H9 (cell line): Measurements from ENCODE around the gene TMTC3. TPM values are rescaled to one million over a fixed set of nuclear protein-coding genes. Genes with fewer than 3 reads are reported as not detected.
"Not testable (repeated sequence)": the region's sequence is repeated elsewhere in the genome, so short reads cannot be mapped to it uniquely, and the experiment has no call there.

Source experiments
- DNase-seq: peaks from one replicate; pipeline ENCODE4 v3.0.0-alpha.2; 2017
- H2AFZ ChIP-seq: one replicate; pipeline ENCODE4 v1.6.1; 2013; ENCODE audit warnings: mild to moderate bottlenecking, low read length, control low read depth, moderate library complexity
- H2AK5ac ChIP-seq: 2 replicates; pipeline ENCODE4 v1.6.1; 2013; ENCODE audit warnings: low read length, control low read depth, mixed read lengths; ENCODE audit not compliant: insufficient read length
- H2BK120ac ChIP-seq: one replicate; pipeline ENCODE4 v1.6.1; 2013; ENCODE audit warnings: low read depth, mild to moderate bottlenecking, low read length, control low read depth, inconsistent platforms; ENCODE audit not compliant: poor library complexity, severe bottlenecking
- H2BK12ac ChIP-seq: 2 replicates; pipeline ENCODE4 v1.6.1; 2013; ENCODE audit warnings: low read length, control low read depth, mixed read lengths, low read depth; ENCODE audit not compliant: insufficient read length
- H2BK15ac ChIP-seq: 2 replicates; pipeline ENCODE4 v1.6.1; 2013; ENCODE audit warnings: low read depth, low read length, control low read depth
- H2BK20ac ChIP-seq: one replicate; pipeline ENCODE4 v1.6.1; 2013; ENCODE audit warnings: low read depth, mild to moderate bottlenecking, low read length, control low read depth, inconsistent platforms; ENCODE audit not compliant: poor library complexity, severe bottlenecking
- H2BK5ac ChIP-seq: 2 replicates; pipeline ENCODE4 v1.6.1; 2013; ENCODE audit warnings: low read length, control low read depth, mixed read lengths; ENCODE audit not compliant: insufficient read length
- H3K14ac ChIP-seq: 2 replicates; pipeline ENCODE4 v1.6.1; 2013; ENCODE audit warnings: low read length, control low read depth; ENCODE audit not compliant: insufficient read depth
- H3K18ac ChIP-seq: 2 replicates; pipeline ENCODE4 v1.6.1; 2013; ENCODE audit warnings: low read depth, mild to moderate bottlenecking, mixed read lengths, low read length, control low read depth; ENCODE audit not compliant: insufficient read length
- H3K23ac ChIP-seq: 2 replicates; pipeline ENCODE4 v1.6.1; 2013; ENCODE audit warnings: low read length, control low read depth, mixed read lengths, low read depth; ENCODE audit not compliant: insufficient read length
- H3K23me2 ChIP-seq: 2 replicates; pipeline ENCODE4 v1.6.1; 2013; ENCODE audit warnings: low read depth, mild to moderate bottlenecking, mixed read lengths, low read length, control low read depth; ENCODE audit not compliant: insufficient read length, poor library complexity, severe bottlenecking
- H3K27ac ChIP-seq: 2 replicates; pipeline ENCODE4 v1.5.1; 2013; ENCODE audit warnings: low read length, control low read depth, mixed read lengths, low read depth; ENCODE audit not compliant: insufficient read length
- H3K27me3 ChIP-seq: 2 replicates; pipeline ENCODE4 v1.6.1; 2013; ENCODE audit warnings: low read length, control low read depth, inconsistent platforms; ENCODE audit not compliant: insufficient read depth
- H3K4ac ChIP-seq: 2 replicates; pipeline ENCODE4 v1.6.1; 2013; ENCODE audit warnings: low read depth, mild to moderate bottlenecking, control low read depth, inconsistent platforms, low read length, moderate library complexity
- H3K4me1 ChIP-seq: 2 replicates; pipeline ENCODE4 v1.6.1; 2013; ENCODE audit warnings: low read length, control low read depth, inconsistent platforms; ENCODE audit not compliant: insufficient read depth
- H3K4me2 ChIP-seq: 2 replicates; pipeline ENCODE4 v1.6.1; 2013; ENCODE audit warnings: low read length, control low read depth, mixed read lengths; ENCODE audit not compliant: insufficient read length, insufficient read depth
- H3K56ac ChIP-seq: 2 replicates; pipeline ENCODE4 v1.6.1; 2013; ENCODE audit warnings: low read depth, mild to moderate bottlenecking, mixed read lengths, low read length, control low read depth; ENCODE audit not compliant: insufficient read length
- H3K79me1 ChIP-seq: 2 replicates; pipeline ENCODE4 v1.6.1; 2013; ENCODE audit warnings: low read depth, mild to moderate bottlenecking, moderate library complexity, low read length, control low read depth, inconsistent platforms; ENCODE audit not compliant: insufficient read depth, poor library complexity, severe bottlenecking
- H3K79me2 ChIP-seq: 2 replicates; pipeline ENCODE4 v1.6.1; 2013; ENCODE audit warnings: low read length, control low read depth, inconsistent platforms; ENCODE audit not compliant: insufficient read depth
- H3K9ac ChIP-seq: 2 replicates; pipeline ENCODE4 v1.6.1; 2013; ENCODE audit warnings: low read length, control low read depth, mixed read lengths; ENCODE audit not compliant: insufficient read length; ENCODE audit errors: extremely low read depth
- H3K9me3 ChIP-seq: one replicate; pipeline ENCODE4 v1.6.1; 2013; ENCODE audit warnings: low read depth, low read length, inconsistent platforms; ENCODE audit not compliant: control insufficient read depth
- H3T11ph ChIP-seq: one replicate; pipeline ENCODE4 v1.6.1; 2013; ENCODE audit warnings: mild to moderate bottlenecking, low read length, control low read depth, inconsistent platforms
- H4K20me1 ChIP-seq: one replicate; pipeline ENCODE4 v1.6.1; 2013; ENCODE audit not compliant: control insufficient read depth, insufficient read length, insufficient read depth
- H4K5ac ChIP-seq: 2 replicates; pipeline ENCODE4 v1.6.1; 2013; ENCODE audit warnings: low read depth, mild to moderate bottlenecking, mixed read lengths, low read length, control low read depth; ENCODE audit not compliant: insufficient read length
- H4K8ac ChIP-seq: replicated peaks from 2 replicates; pipeline ENCODE4 v1.6.1; 2013; ENCODE audit warnings: low read length, control low read depth, mixed read lengths, low read depth; ENCODE audit not compliant: insufficient read length
- H4K91ac ChIP-seq: 2 replicates; pipeline ENCODE4 v1.6.1; 2013; ENCODE audit warnings: low read depth, mild to moderate bottlenecking, moderate library complexity, mixed read lengths, low read length, control low read depth; ENCODE audit not compliant: insufficient read length
- H3K27ac Mint-ChIP-seq, 3 experiments: 2 replicates in 2 of 3; 3 replicates in 1 of 3; pipeline ENCODE4 v1.8.0; 2020 to 2021; ENCODE audit warnings: mixed read lengths in 3 of 3, mild to moderate bottlenecking in 1 of 3, moderate library complexity in 1 of 3
- H3K27me3 Mint-ChIP-seq: 2 replicates; pipeline ENCODE4 v1.8.0; 2021; ENCODE audit warnings: low read depth, mild to moderate bottlenecking, moderate library complexity, mixed read lengths
- H3K36me3 Mint-ChIP-seq, 3 experiments: 2 replicates in 2 of 3; 3 replicates in 1 of 3; pipeline ENCODE4 v1.8.0; 2020 to 2021; ENCODE audit warnings: low read depth in 3 of 3, mixed read lengths in 3 of 3; ENCODE audit not compliant: insufficient read depth in 1 of 3
- H3K4me1 Mint-ChIP-seq, 2 experiments: 2 replicates each; pipeline ENCODE4 v1.8.0; 2020; ENCODE audit warnings: mixed read lengths in 2 of 2
- H3K4me3 Mint-ChIP-seq, 2 experiments: 2 replicates in 1 of 2; 3 replicates in 1 of 2; pipeline ENCODE4 v1.8.0; 2020 to 2021; ENCODE audit warnings: mild to moderate bottlenecking in 2 of 2, mixed read lengths in 2 of 2, moderate library complexity in 1 of 2
- H3K9me3 Mint-ChIP-seq, 2 experiments: 2 replicates in 1 of 2; 3 replicates in 1 of 2; pipeline ENCODE4 v1.8.0; 2020; ENCODE audit warnings: mild to moderate bottlenecking in 2 of 2, mixed read lengths in 2 of 2, moderate library complexity in 1 of 2
- WGBS: extraction: QIAGEN DNeasy Blood & Tissue Kit; methylation state at CpG from one replicate; pipeline ENCODE4 v1.1.7; 2013; ENCODE audit warnings: missing lambda C conversion rate, low lambda C conversion rate, mixed read lengths; ENCODE audit not compliant: insufficient read length; ENCODE audit errors: extremely low coverage; 5-methylcytosine and 5-hydroxymethylcytosine counted together
- total RNA-seq: library from RNA; stranded (reverse); gene quantifications from 2 replicates; pipeline ENCODE4 v1.2.1, GENCODE V29; 2021
- TF ChIP-seq, protein P1 (sequence below): fragments of 200-600 bp; sonication (generic); conservative IDR thresholded peaks from 3 replicates; pipeline ENCODE4 v1.8.0; 2021; ENCODE audit warnings: antibody characterized with exemption, mild to moderate bottlenecking

TMTC3 gene
- total RNA-seq, 1 experiment from 2014 or later: 37.7 TPM

DNA sequence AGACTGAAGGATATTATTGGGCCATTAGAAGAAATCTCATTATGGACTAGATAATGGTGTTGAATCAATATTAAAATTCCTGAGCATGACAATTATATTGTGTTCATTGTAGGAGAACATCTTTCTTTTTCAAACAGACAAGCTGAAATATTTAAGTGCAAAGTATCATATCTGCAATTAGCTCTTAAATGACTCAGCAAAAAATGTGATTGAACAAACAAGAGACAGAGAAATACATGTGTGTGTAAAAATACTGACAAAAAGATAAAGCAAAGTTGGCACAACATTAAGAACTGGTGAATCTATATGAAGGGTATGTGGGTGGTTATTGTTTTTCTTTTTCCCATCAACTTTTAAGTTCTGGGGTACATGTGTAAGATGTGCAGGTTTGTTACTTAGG lies 9.7 kb upstream of the TMTC3 start:
- H3K4me1 Mint-ChIP-seq: peaks cover 0 to 4% of the 10 kb centered on the region in 2 experiments; a peak in 1 of 4 replicates
- Histone ChIP-seq H3K4ac (no peak overlapping the region), H2BK15ac (no peak overlapping the region), H3K79me1 (no peaks in the 10 kb centered on the region), H2BK20ac (no peak overlapping the region), H3T11ph (no peak overlapping the region), H3K79me2 (no peaks in the 10 kb centered on the region), H3K56ac (no peak overlapping the region), H2BK5ac (no peak overlapping the region), H3K14ac (no peak overlapping the region), H3K23ac (no peak overlapping the region), H2BK12ac (no peak overlapping the region), H2BK120ac (no peak overlapping the region), H4K91ac (no peak overlapping the region), H2AK5ac (no peak overlapping the region), H3K9me3 (no peaks in the 10 kb centered on the region), H3K23me2 (no peaks in the 10 kb centered on the region), H3K27me3 (no peaks in the 10 kb centered on the region), H4K20me1 (no peaks in the 10 kb centered on the region), H3K4me2 (no peak overlapping the region), H4K5ac (no peak overlapping the region), H4K8ac (no peak overlapping the region), H3K18ac (no peak overlapping the region), H2AFZ (no peak overlapping the region), H3K27ac (no peak overlapping the region), H3K4me1 (no peaks in the 10 kb centered on the region), H3K9ac (no peak overlapping the region)
- no peak overlapping the region for H3K4me3 Mint-ChIP-seq
- peak overlapping the region in 2 of 3 experiments; percentile 25 to 30; a peak in 3 of 7 replicates for H3K27ac Mint-ChIP-seq
- H3K9me3 Mint-ChIP-seq: no peaks in the 10 kb centered on the region
- no peak for DNase-seq
- peaks cover 0 to 19% (median 0%) of the 10 kb centered on the region in 3 experiments; a peak in 3 of 7 replicates for H3K36me3 Mint-ChIP-seq
- H3K27me3 Mint-ChIP-seq: no peaks in the 10 kb centered on the region
- TF ChIP-seq, protein P1, sequence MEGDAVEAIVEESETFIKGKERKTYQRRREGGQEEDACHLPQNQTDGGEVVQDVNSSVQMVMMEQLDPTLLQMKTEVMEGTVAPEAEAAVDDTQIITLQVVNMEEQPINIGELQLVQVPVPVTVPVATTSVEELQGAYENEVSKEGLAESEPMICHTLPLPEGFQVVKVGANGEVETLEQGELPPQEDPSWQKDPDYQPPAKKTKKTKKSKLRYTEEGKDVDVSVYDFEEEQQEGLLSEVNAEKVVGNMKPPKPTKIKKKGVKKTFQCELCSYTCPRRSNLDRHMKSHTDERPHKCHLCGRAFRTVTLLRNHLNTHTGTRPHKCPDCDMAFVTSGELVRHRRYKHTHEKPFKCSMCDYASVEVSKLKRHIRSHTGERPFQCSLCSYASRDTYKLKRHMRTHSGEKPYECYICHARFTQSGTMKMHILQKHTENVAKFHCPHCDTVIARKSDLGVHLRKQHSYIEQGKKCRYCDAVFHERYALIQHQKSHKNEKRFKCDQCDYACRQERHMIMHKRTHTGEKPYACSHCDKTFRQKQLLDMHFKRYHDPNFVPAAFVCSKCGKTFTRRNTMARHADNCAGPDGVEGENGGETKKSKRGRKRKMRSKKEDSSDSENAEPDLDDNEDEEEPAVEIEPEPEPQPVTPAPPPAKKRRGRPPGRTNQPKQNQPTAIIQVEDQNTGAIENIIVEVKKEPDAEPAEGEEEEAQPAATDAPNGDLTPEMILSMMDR: no peak

DNA sequence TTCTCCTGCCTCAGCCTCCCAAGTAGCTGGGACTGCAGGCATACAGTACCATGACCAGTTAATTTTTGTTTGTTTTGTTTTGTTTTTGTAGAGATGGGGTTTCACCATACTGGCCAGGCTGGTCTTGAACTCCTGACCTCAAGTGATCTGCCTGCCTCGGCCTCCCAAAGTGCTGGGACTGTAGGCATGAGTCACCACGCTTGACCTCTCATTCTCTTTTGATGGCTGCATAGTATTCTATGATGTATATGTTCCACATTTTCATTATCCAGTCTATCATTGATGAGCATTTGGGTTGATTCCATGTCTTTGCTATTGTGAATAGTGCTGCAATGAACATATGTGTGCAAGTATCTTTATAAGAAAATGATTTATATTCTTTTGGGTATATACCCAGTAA lies 8.9 kb upstream of the TMTC3 start:
- not testable (repeated sequence) for H3K79me1 ChIP-seq, H3K4me3 Mint-ChIP-seq, H3K9me3 Mint-ChIP-seq, H3K4me1 Mint-ChIP-seq, H3K23me2 ChIP-seq, H3K9me3 ChIP-seq, H3K79me2 ChIP-seq, H3T11ph ChIP-seq, H2AFZ ChIP-seq, H3K18ac ChIP-seq, H3K27ac ChIP-seq, H2BK15ac ChIP-seq, H3K23ac ChIP-seq, H3K4me2 ChIP-seq, H4K8ac ChIP-seq, H2BK120ac ChIP-seq, H4K5ac ChIP-seq, H4K20me1 ChIP-seq, H3K14ac ChIP-seq, H3K56ac ChIP-seq, H3K4me1 ChIP-seq, H4K91ac ChIP-seq, H2BK12ac ChIP-seq, H3K27ac Mint-ChIP-seq, H3K4ac ChIP-seq, H3K27me3 ChIP-seq, DNase-seq, H2AK5ac ChIP-seq, H2BK20ac ChIP-seq, H3K9ac ChIP-seq, H3K27me3 Mint-ChIP-seq, H2BK5ac ChIP-seq
- WGBS: no CpG with 5 or more reads among the region's 2 CpGs
- H3K36me3 Mint-ChIP-seq: peaks cover 0 to 22% (median 0%) of the 10 kb centered on the region in 3 experiments; a peak in 3 of 7 replicates
